GM19467 (cell line): ENCODE results near the gene TBC1D32.
A peak's percentile ranks its signal among the peaks of the same experiment; 100 is the strongest.
"Not testable (repeated sequence)": the region's sequence is repeated elsewhere in the genome, so short reads cannot be mapped to it uniquely, and the experiment has no call there.

Experiments
- ATAC-seq: cut with Tn5 transposase; IDR thresholded peaks from one replicate; pipeline ENCODE4 v1.9.1; 2021; ENCODE audit warnings: mild to moderate bottlenecking, moderate library complexity; ENCODE audit not compliant: unreplicated experiment

Gene TBC1D32, protein sequence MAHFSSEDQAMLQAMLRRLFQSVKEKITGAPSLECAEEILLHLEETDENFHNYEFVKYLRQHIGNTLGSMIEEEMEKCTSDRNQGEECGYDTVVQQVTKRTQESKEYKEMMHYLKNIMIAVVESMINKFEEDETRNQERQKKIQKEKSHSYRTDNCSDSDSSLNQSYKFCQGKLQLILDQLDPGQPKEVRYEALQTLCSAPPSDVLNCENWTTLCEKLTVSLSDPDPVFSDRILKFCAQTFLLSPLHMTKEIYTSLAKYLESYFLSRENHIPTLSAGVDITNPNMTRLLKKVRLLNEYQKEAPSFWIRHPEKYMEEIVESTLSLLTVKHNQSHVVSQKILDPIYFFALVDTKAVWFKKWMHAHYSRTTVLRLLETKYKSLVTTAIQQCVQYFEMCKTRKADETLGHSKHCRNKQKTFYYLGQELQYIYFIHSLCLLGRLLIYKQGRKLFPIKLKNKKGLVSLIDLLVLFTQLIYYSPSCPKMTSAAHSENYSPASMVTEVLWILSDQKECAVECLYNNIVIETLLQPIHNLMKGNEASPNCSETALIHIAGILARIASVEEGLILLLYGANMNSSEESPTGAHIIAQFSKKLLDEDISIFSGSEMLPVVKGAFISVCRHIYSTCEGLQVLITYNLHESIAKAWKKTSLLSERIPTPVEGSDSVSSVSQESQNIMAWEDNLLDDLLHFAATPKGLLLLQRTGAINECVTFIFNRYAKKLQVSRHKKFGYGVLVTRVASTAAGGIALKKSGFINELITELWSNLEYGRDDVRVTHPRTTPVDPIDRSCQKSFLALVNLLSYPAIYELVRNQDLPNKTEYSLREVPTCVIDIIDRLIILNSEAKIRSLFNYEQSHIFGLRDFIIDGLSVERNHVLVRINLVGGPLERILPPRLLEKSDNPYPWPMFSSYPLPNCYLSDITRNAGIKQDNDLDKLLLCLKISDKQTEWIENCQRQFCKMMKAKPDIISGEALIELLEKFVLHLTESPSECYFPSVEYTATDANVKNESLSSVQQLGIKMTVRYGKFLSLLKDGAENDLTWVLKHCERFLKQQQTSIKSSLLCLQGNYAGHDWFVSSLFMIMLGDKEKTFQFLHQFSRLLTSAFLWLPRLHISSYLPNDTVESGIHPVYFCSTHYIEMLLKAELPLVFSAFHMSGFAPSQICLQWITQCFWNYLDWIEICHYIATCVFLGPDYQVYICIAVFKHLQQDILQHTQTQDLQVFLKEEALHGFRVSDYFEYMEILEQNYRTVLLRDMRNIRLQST

DNA sequence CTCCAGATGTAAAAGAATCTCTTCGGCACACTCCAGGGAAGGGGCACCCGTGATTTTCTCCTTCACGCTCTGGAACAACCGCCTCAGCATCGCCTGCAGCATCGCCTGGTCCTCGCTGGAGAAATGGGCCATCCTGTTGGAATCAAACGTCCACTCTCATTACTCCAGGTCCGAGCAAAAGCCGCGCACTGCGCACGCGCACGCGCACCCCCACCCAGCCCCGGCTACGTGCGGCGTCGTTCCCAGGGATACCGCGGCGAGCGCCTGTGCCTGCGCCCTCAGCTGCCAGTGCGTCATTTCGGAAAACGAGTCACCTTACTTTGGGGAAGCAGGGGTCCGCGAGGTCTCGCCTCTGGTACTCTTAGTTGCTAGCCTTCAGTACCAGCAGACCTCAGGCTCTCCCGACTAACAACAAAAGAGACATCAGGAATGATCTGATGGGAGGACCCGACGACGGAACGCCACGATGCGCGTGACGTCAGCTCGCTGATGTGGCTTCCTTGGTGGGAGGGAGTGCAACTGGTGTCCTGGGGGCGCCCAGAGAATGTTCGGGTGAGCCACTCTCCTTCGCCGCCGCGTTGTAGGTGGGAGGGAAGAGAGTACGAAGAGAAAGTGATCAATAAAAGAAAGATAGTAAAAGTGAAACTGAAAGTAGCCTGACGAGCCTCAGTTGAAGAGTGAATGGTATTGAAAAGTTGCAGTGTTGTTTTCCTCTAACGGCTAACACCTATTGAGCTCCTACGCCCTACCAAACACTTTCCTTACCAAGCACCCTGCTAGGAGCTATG lies at the start of gene TBC1D32:
TBC1D32 (minus strand) TSS at position 182 of the 788 bp plus-strand sequence; CDS start at position 132, 50 bp downstream.
- peak; percentile 97 for ATAC-seq

DNA sequence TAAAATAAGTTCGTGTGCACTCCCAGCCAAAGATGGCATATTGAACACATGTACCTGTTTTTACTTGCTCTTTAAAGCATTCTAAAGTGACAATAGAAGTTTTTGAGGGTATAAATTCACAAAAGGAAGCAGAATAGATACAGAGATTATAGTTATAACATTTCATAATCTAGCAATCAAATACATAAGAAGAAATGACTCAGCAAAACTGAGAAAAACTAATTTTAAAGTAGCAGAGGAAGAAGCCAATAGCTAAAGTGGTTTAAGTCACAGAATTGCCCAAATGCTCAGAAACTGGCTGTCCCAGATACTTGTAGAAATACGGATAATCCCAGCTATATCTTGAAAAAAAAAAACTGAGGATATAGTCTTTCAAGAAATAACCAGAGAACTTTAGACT lies 49.2 kb upstream of the TBC1D32 start:
- no peak for ATAC-seq

DNA sequence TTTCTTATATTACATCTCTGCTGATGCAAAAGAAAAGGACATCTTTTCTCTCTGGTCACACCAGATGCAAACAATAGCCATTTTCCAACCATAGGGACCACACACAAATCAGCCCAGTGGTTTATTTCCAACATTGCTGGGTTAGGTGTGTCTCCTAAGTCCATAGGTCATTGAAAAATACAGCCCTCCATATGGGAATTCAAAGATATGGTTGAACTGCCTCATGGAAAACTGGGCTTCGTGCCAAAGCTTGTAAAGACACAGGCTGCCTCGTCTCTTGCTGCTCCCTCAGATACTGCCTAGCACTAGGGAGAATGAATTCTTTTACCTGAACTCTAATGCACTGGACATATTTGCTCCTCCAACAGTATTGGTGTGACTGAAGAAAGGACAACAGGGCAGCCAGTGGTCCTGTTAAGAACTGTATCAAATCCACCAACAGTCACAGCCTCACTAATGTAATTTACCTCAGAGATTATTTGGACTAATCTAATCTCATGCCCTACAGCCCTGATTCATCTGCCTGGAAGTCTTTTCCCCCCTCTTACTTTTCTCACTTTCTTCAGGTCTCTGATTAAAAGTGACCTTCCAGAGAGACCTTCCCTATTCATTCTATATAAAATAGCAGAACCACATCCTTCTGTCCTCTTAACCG lies 48.3 kb upstream of the TBC1D32 start:
- ATAC-seq: no peak

DNA sequence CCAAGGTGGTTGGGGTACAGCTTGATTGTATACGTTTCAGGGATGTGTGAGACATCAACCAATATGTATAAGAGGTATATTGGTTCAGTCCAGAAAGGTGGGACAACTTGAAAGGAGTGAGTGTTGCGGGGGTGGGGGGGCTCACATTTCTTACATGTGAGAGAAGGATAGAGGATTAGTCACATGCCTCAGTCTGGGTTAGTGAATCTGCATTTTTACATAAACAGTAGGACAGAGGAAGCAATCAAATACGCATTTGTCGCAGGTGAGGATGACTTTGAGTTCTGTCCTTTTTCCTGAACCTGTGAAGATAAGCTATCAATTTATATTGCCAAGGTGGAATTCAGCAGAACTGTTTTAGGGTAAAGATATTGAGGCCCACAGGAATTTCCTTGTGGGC lies 42.1 kb upstream of the TBC1D32 start:
- ATAC-seq: no peak

DNA sequence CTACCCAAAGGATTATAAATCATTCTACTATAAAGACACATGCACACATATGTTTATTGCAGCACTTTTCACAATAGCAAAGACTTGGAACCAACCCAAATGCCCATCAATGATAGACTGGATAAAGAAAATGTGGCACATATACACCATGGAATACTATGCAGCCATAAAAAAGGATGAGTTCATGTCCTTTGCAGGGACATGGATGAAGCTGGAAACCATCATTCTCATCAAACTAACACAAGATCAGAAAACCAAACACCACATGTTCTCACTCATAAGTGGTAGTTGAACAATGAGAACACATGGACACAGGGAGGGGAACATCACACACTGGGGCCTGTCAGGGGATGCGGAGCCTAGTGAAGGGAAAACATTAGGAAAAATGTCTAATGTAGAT lies 39.9 kb upstream of the TBC1D32 start:
- ATAC-seq: not testable (repeated sequence)

DNA sequence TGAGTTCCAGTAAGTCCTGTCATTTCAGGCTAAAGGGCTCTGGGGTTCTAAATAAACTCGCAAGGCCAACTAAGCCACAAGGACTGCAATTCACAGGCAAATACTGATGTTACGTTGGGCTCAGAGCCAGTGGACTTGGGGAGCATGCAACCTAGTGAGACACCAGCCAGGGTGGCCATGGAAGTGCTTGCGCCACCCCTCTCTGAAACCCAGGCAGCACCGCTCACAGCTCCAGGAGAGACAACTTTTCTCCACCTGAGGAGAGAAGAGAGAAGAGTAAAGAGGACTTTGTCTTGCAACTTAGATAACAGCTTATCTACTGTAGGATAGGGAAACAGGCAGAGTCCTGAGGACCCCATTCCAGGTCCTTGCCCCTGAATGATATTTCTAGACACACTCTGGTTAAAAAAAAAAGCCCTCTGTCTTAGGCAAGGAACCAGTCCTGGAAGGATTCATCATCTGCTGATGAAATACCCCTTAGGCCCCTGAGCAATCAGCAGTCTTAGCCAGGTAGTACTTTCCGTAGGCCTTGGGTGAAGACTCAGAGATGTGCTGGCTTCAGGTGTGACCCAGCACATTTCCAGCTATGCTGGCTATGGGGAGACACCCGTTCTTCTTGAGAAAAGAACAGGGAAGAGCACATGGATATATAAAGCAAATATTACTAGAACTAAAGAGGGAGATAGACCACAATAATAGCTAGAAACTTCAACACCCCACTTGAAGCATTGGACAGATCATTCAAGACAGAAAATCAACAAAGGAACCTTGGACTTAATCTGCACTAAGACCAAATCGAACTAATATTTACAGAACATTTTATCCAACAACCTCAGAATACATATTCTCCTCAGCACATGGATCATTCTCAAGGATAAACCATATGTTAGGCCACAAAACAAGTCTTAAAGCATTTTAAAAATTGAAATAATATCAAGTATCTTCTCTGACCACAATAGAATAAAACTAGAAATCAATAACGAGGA lies 31.5 kb upstream of the TBC1D32 start:
- no peak for ATAC-seq

DNA sequence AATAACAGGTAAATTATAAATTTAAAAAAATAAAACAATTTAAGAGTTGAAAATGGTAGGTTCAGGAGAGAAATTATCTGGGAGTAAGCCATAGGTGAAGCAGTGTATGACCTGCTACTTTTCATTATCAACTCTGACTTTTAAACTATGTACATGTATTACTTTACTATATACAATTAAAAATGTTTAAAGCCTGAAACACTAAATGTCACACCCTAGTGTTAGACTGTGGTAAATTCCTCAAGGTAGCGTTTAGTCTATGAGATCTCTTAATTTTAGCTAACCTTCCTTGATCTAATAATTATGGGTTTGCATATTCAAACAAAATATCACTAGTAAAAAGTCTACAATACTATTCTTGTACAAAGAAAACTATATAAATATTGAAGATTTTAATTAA lies 22.3 kb upstream of the TBC1D32 start:
- no peak for ATAC-seq

DNA sequence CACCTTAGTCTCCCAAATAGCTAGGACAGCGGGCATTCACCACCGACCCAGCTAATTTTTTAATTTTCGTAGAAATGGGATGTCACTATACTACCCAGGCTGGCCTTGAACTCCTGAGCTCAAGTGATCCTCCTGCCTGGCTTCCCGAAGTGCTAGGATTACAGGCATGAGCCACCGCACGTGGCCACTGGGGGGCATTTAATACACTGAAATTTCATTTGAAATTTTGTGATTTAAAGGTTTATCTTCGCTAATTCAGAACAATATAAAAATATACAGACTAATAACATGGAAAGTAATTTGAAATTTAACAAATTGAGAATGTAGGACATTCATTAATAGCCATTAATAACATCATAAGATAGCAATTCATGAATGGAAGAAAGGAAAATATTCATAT lies 20.5 kb upstream of the TBC1D32 start:
- ATAC-seq: no peak

DNA sequence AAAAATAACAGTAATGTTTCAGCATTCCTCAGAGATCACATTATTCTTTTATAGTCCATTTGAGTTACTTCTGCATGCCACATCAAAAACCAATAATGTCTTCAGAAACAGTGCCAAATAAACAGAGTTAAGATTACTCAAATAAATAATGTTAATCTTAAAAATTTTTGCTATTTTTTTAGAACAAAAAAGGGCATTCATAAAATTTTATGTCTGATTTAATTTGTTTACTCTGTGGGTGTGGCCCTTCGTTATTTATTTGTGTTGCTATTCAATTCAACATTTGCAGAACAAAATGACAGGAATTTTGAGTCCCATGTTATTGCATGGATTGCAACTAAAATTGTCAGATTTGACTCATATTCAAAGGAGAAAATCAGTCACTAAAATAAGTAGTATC lies 18.7 kb upstream of the TBC1D32 start:
- ATAC-seq: no peak

DNA sequence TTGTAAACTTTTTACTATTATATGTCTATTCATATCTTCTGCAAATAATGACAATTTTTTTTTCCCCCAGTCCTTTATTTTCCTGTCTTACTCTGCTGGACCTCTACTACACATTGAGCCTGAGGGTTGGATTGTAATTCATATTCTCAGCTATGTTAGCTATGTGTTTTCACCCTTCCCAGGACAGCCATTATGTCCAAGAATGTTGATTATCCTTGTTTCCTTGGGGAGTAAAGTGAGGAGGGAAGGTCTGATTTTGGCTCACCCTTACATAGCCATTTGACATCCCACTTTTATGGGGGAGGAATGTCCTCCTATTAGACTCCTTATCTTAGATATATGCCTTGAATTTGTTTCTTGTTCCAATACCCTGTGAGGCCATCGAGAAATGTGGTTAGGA lies 17.6 kb upstream of the TBC1D32 start:
- ATAC-seq: no peak

DNA sequence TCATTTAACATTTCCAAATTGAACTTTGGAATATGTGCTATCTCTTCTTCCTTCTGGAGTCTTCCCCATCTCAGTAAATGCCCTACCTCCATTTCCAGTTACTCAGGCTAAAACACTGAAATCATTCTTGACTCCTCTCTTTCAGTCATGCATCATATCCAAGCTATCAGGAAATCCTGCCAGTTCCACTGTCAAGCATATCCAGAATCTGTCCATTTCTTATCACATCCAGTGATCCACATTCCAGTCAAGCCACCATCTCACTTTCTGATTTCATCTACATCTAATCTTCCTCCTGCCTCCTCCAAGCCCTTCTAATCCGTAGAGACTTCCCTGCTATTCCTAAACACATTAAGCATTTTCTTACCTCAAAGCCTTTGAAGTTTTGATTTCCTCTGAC lies 15.3 kb upstream of the TBC1D32 start:
- no peak for ATAC-seq

DNA sequence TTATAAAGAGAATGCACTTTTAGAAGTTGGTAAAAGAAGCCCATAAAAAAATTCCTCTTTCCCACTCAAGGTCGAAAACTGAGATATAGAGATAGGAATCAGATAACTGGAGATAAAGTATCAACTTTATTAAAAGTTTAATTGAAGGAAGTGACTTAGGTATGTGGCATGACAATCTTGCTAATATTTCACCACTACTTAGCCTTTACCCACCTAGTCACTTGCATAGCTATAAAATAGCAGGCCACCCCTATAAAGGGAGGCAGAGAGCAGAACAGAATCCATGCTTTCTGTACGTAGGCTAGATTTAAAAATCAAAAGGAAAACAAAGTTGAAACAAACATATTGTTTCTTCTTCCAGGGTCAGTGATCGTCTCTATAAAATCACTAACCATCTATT lies 13.2 kb upstream of the TBC1D32 start:
- ATAC-seq: no peak

DNA sequence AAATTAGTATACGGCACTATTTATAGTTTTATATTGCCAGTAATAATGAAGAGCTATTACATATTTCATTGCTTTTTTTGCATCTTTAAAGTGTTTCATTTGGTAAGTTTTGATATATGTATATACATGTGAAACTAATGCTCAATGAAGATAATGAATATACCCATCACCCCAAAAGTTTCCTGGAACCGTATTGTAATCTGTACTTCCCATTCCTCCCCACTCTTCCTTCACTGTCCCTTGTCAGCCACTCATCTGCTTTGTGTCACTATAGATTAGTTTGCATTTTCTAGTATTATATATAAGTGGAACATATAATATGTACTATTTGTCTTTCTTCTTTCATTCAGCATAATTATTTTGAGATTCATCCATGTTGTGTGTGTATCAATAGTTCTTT lies 10.3 kb upstream of the TBC1D32 start:
- no peak for ATAC-seq

DNA sequence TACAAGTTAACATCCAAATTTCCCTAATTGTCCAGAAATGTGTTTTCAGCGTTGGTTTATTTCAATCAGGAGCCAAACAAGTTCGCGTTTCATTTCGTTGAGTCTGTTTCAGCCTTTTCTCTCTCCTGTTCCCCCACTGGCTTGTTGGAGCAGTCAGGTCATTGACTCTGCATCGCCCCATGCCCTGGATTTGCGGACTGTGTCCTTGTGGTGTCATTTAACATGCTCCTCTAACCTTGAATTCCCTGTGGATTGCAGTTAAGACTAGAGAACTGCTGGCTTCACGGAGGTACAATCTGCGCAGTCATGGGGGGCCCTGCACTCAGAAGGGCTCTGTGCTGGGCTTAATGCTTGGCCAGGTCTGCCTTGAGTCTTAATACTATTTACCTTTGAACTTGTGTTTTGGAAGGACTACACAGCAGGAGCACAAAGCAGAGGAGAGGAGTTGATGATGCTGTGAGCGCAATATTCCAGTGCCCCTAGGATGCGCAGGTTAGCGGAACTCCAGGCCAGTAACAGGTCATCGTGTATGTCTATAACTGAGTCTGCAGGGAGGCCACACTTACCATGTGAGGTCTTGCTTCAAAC lies 5.5 kb upstream of the TBC1D32 start:
- ATAC-seq: no peak

DNA sequence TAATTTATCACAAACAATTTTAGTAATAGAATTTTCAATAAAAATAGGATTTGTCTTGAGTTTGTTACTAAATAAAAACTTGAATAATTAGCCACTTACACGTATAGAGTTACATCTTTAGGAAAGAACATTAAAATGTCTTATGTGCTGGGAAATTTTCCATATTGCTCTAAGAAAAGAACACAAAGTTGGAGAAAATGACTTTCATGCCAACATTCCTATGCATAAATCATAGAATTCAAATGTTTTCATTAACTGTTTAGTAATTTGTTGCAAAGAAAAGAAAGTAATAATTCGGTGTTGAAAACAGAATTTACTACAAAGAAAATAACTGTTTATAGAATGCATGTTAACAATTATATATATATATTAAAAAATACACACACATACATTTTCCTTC lies 4.7 kb upstream of the TBC1D32 start:
- ATAC-seq: no peak

DNA sequence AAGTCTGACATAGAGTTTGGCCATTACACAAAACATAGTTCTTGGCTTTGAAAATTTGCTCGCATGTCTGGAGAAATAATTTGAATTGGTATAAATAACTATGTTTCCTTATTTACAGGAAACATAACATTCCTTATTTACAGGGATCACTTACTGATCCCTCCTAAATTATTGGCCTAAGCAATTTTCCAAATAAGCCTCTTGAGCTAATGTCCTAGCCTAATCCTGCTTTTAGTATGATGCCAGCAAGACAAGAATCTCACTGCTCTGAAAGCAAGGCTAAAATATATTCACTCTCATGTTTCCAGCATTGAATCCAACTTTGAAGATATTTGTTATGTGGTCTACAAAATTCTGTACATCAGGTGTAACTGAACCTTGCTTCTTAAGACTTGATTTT lies 4.1 kb upstream of the TBC1D32 start:
- no peak for ATAC-seq

DNA sequence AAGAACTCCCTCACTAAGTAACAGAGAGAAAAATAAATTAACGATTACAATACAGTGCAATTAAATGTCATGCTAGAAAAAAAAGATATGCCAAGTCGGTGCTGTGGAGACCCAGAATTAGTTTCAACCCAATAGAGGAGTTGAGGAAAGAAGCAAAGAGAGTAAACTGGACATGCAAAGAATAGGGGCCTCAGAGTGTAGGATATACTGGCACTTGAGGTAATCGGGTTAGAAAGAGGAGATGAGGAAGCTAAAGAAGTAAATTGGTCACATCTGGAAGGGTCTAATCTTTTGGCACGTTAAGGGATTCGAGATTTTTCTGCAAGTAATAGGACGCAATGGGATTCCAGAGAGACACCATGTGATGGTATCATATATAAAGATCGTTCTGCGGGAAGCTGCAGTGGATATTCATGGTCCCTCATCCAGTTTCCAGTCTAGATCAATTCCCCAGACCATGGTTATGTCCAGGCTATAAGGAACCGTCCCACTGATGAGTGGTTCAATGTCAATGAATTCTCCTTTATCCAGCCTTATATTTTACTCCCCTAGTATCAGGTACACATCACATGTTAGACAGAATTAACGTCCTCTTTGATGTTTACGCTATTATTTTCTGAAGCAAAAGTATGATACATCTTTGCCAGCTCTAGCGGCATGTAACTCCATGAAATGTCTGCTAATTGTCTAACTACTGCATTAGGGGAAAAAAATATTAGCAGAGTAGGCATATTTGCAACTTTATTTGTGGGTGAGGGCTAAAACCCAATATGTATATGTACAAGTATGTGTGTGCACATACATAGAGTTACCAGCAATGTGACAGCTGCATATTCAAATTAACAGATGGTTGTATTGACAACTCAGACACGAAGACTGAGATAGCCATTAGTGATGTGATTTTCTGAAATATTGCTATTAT lies 1.1 kb upstream of the TBC1D32 start:
- ATAC-seq: no peak
